Adrenal gland (tissue), 12 donors: ENCODE data around the gene IPPK. TPM values are rescaled to one million over a fixed set of nuclear protein-coding genes. Genes with fewer than 3 reads are reported as not detected.
A peak's percentile ranks its signal among the peaks of the same experiment; 100 is the strongest.

Experiments used
- DNase-seq, 7 donors: peaks; one replicate each; pipeline ENCODE4 v3.0.0-alpha.2; 2019 to 2020
- H3K27ac ChIP-seq, 5 donors: fragments of 200-600 bp; sonication (generic) in 4 of 5; 1 replicate in 3 of 5; 2 replicates in 2 of 5; pipeline versions ENCODE4 v1.5.1 to v1.8.0; 2016 to 2020; ENCODE audit warnings: mild to moderate bottlenecking in 1 of 5
- H3K27me3 ChIP-seq: fragments of 200-600 bp; 2 replicates; pipeline ENCODE4 v1.8.0; 2021
- H3K36me3 ChIP-seq, 2 donors: fragments of 200-600 bp; replicated peaks in 1 of 2; 1 replicate in 1 of 2; 2 replicates in 1 of 2; pipeline versions ENCODE4 v1.5.1 to v1.8.0; 2018 to 2022
- H3K4me1 ChIP-seq, 2 donors: fragments of 200-600 bp; replicated peaks in 1 of 2; 1 replicate in 1 of 2; 2 replicates in 1 of 2; pipeline versions ENCODE4 v1.5.1 to v1.8.0; 2018 to 2021
- H3K4me3 ChIP-seq, 4 donors: fragments of 200-600 bp; sonication (generic) in 3 of 4; one replicate each; pipeline ENCODE4 v1.5.1; 2016 to 2018
- H3K9me3 ChIP-seq, 3 donors: fragments of 200-600 bp; sonication (generic) in 1 of 3; replicated peaks in 1 of 3; 1 replicate in 2 of 3; 2 replicates in 1 of 3; pipeline versions ENCODE4 v1.5.1 to v1.8.0; 2016 to 2021
- CTCF ChIP-seq, 6 experiments: fragments of 450-650 bp in 4 of 6; fragments of 200-600 bp in 2 of 6; sonication (generic) in 1 of 6; IDR thresholded peaks; 1 replicate in 5 of 6; 2 replicates in 1 of 6; pipeline versions ENCODE4 v1.5.1 to v1.8.0; 2016 to 2021; ENCODE audit warnings: antibody characterized with exemption in 6 of 6, mild to moderate bottlenecking in 2 of 6, moderate library complexity in 1 of 6
- POLR2A ChIP-seq, 2 donors: fragments of 450-650 bp; IDR thresholded peaks; one replicate each; pipeline ENCODE4 v1.6.1; 2017; ENCODE audit warnings: antibody characterized with exemption in 2 of 2, mild to moderate bottlenecking in 2 of 2, moderate library complexity in 1 of 2
- WGBS, 4 donors: extraction: QIAGEN DNeasy Blood & Tissue Kit in 2 of 4; methylation state at CpG; one replicate each; pipeline versions ENCODE4 v1.1.5 to v1.1.7; 2013 to 2017; 5-methylcytosine and 5-hydroxymethylcytosine counted together
- intact Hi-C, 2 donors: fragments of 100-400 bp; cut with DNase I; formaldehyde crosslinking; loops; one replicate each; pipeline versions ENCODE4 v1.14.1 to v1.15.0; 2022 to 2023
- polyA plus RNA-seq, 3 donors: library from polyadenylated mRNA; stranded (reverse); fragments of 200-250 nt in 2 of 3; fragments of 350-450 nt in 1 of 3; fragmentation: Illumina TruSeq in 1 of 3; extraction: RNeasy Lipid Tissue Mini Kit (QIAGEN cat#74804) in 1 of 3; gene quantifications; one replicate each; pipeline ENCODE4 v1.2.3, GENCODE V29; 2013 to 2014
- total RNA-seq, 9 donors: library from RNA; depleted of rRNA in 4 of 9; stranded (reverse); fragments of >200 nt in 4 of 9; fragments of 120-200 nt in 1 of 9; fragmentation: NEBNext Ultra II Directional in 1 of 9; extraction: Animal tissue kit (Norgen Biotek cat#: 25700) in 1 of 9; gene quantifications; one replicate each; pipeline versions ENCODE4 v1.1.0 to v1.2.4, GENCODE V29; 2013 to 2023
- donor health status: healthy with polysubstance abuse.
- donor health status: Bipolar disorder and iron deficiency.
- donor health status: DM: yes; HTN: yes; CAD: no.
- donor health status: DM: no; HTN: no; CAD: no.
- donor health status: DM: no; HTN: no; CAD: no.
- donor health status: DM: yes; HTN: yes; CAD: no.

The IPPK gene
- total and polyA plus RNA-seq, 12 donors: 2.9 to 22.2 (median 9.0) TPM

DNA sequence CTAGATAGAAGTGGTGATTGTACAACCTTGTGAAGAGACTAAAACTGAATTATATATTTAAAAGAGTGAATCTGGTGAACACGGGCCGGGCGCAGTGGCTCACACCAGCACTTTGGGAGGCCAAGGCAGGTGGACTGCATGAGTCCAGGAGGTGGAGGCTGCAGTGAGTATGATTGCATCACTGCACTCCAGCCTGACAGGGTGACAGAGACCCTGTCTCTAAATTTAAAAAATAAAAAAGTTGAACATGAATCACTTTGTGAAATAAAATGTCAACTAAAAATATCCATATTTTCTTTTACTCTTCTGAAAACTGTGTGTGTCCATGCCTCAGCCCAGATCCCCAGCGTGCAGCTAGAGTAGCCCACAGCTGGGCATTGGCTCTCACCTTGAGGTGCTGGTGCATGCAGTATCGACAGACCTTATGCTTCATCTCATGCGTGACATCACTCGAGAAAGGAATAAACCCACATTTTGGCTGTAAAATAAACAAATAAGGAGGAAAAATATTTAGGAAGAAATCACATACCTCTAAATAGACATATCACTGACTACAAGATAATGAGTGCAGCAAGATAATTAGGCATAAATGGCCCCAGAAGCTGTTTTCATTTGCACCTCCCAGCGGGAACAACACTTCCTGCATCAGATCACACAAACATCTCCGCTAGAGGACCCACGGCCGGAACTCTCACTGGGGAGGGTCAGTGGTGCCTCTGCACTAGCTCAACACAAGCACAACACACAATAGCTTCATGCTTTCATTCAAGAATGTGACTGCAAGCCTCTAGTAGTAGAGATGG lies 22.1 kb downstream of the IPPK start:
- H3K4me1 ChIP-seq: peaks cover 9 to 11% of the 10 kb centered on the region in 2 donors
- intact Hi-C loops: no loop called here
- peak in 1 of 7 donors; percentile 46 for DNase-seq
- TF ChIP-seq POLR2A (IDR thresholded peaks at IDR 0.05): no peak
- no peak for TF ChIP-seq CTCF (IDR thresholded peaks at IDR 0.05)
- peaks cover 0 to 8% (median 0%) of the 10 kb centered on the region in 3 donors for H3K9me3 ChIP-seq
- no peaks in the 10 kb centered on the region for H3K27me3 ChIP-seq
- peaks cover 0 to 37% of the 10 kb centered on the region in 2 donors for H3K36me3 ChIP-seq
- WGBS, 4 donors: 84 to 91% (median 88%) methylated on average over 11 of the region's 11 CpGs
- peak overlapping the region in 2 of 5 donors; percentile 55 to 58 for H3K27ac ChIP-seq
- H3K4me3 ChIP-seq: no peak overlapping the region

GRCh38 chr9:92645041-92645440 lies 24.9 kb downstream of the IPPK start:
- Histone ChIP-seq H3K4me1 (peaks cover 9 to 15% of the 10 kb centered on the region in 2 donors), H3K27ac (no peak overlapping the region), H3K9me3 (peaks cover 0 to 8% (median 0%) of the 10 kb centered on the region in 3 donors), H3K4me3 (no peak overlapping the region), H3K27me3 (no peaks in the 10 kb centered on the region), H3K36me3 (peaks cover 0 to 53% of the 10 kb centered on the region in 2 donors)
- DNase-seq: no peak
- intact Hi-C loops: no loop called here
- TF ChIP-seq CTCF (IDR thresholded peaks at IDR 0.05): no peak
- TF ChIP-seq POLR2A (IDR thresholded peaks at IDR 0.05): no peak
- 75 to 99% (median 90%) methylated on average over 4 of the region's 4 CpGs for WGBS, 4 donors

- Histone ChIP-seq H3K27me3 (no peaks in the 10 kb centered on the region), H3K9me3 (peaks cover 0 to 8% (median 0%) of the 10 kb centered on the region in 3 donors), H3K4me3 (no peak overlapping the region), H3K36me3 (peaks cover 0 to 59% of the 10 kb centered on the region in 2 donors), H3K4me1 (peaks cover 9 to 15% of the 10 kb centered on the region in 2 donors), H3K27ac (peak overlapping the region in 1 of 5 donors; percentile 36)
- TF ChIP-seq CTCF (IDR thresholded peaks at IDR 0.05) (no peak), POLR2A (IDR thresholded peaks at IDR 0.05) (no peak)
- WGBS, 4 donors: 66 to 83% (median 72%) methylated on average over 7 of the region's 7 CpGs
- intact Hi-C loops: no loop called here
- peak in 3 of 7 donors; percentile 42 to 70 (median 49) for DNase-seq
These were observed 25.7 kb downstream of the IPPK start for GRCh38 chr9:92644278-92644677.

- peaks cover 0 to 8% (median 0%) of the 10 kb centered on the region in 3 donors for H3K9me3 ChIP-seq
These were observed 27.4 kb downstream of the IPPK start for GRCh38 chr9:92642564-92642963.

More at GRCh38 chr9:92642564-92642963, 27.4 kb downstream of the IPPK start:
- H3K36me3 ChIP-seq: peaks cover 0 to 66% of the 10 kb centered on the region in 2 donors
- TF ChIP-seq POLR2A (IDR thresholded peaks at IDR 0.05) (no peak), CTCF (IDR thresholded peaks at IDR 0.05) (no peak)
- H3K27me3 ChIP-seq: no peaks in the 10 kb centered on the region
- DNase-seq: peak in 1 of 7 donors; percentile 36
- WGBS, 4 donors: 83 to 85% (median 85%) methylated on average over 7 of the region's 7 CpGs
- peak overlapping the region in 3 of 5 donors; percentile 35 to 81 (median 61) for H3K27ac ChIP-seq
- peaks cover 0 to 4% of the 10 kb centered on the region in 2 donors for H3K4me1 ChIP-seq
- intact Hi-C loops: no loop called here
- no peak overlapping the region for H3K4me3 ChIP-seq
